Spinal cord (tissue), 10 donors: ENCODE results near the gene EEPD1. TPM values are rescaled to one million over a fixed set of nuclear protein-coding genes. Genes with fewer than 3 reads are reported as not detected.
A peak's percentile ranks its signal among the peaks of the same experiment; 100 is the strongest.
"Not testable (repeated sequence)": the region's sequence is repeated elsewhere in the genome, so short reads cannot be mapped to it uniquely, and the experiment has no call there.

Experiments
- DNase-seq, 6 donors: peaks; one replicate each; pipeline versions ENCODE4 v3.0.0 to v3.0.0-alpha.2; 2013 to 2015; ENCODE audit warnings: low spot score in 6 of 6, low read depth in 4 of 6
- H3K27ac ChIP-seq: one replicate; pipeline ENCODE4 v1.5.1; 2013; ENCODE audit warnings: low read depth, low read length, control low read depth
- H3K27me3 ChIP-seq: one replicate; pipeline ENCODE4 v1.6.1; 2013; ENCODE audit warnings: low read length; ENCODE audit not compliant: control insufficient read depth, insufficient read depth
- H3K36me3 ChIP-seq: one replicate; pipeline ENCODE4 v1.6.1; 2013; ENCODE audit warnings: low read length; ENCODE audit not compliant: control insufficient read depth, insufficient read depth
- H3K4me1 ChIP-seq: one replicate; pipeline ENCODE4 v1.6.1; 2013; ENCODE audit warnings: low read length; ENCODE audit not compliant: control insufficient read depth, insufficient read depth
- H3K4me3 ChIP-seq: one replicate; pipeline ENCODE4 v1.5.1; 2013; ENCODE audit warnings: low read depth, low read length, control low read depth
- H3K9me3 ChIP-seq: one replicate; pipeline ENCODE4 v1.6.1; 2013; ENCODE audit warnings: low read length; ENCODE audit not compliant: control insufficient read depth, insufficient read depth
- WGBS: methylation state at CpG from one replicate; pipeline ENCODE4 v1.1.5; 2013; ENCODE audit warnings: missing lambda C conversion rate; ENCODE audit not compliant: insufficient coverage; 5-methylcytosine and 5-hydroxymethylcytosine counted together
- polyA plus RNA-seq, 2 donors: library from polyadenylated mRNA; unstranded; fragments of 120-200 nt; gene quantifications; one replicate each; pipeline ENCODE4 v1.2.1, GENCODE V29; 2013; ENCODE audit not compliant: insufficient read length in 2 of 2
- total RNA-seq, 2 donors: library from RNA; depleted of rRNA in 1 of 2; stranded (reverse); fragments of 120-200 nt in 1 of 2; fragments of >200 nt in 1 of 2; gene quantifications; one replicate each; pipeline versions ENCODE4 v1.2.3 to v1.2.4, GENCODE V29; 2013 to 2014
- donor health status: healthy.

Gene EEPD1
- total and polyA plus RNA-seq, 4 donors = 25.8 to 55.8 (median 41.8) TPM

GRCh38 chr7:36115448-36116321, 37.4 kb upstream of the EEPD1 start:
- H3K36me3 ChIP-seq = no peaks in the 10 kb centered on the region
- H3K9me3 ChIP-seq = no peaks in the 10 kb centered on the region
- H3K27ac ChIP-seq = no peak overlapping the region
- peaks cover 7% of the 10 kb centered on the region for H3K4me1 ChIP-seq
- DNase-seq = peak in 2 of 6 donors; percentile 33 to 41
- no peaks in the 10 kb centered on the region for H3K27me3 ChIP-seq
- no peak overlapping the region for H3K4me3 ChIP-seq
- 80% methylated on average over 7 of the region's 9 CpGs for WGBS

DNA sequence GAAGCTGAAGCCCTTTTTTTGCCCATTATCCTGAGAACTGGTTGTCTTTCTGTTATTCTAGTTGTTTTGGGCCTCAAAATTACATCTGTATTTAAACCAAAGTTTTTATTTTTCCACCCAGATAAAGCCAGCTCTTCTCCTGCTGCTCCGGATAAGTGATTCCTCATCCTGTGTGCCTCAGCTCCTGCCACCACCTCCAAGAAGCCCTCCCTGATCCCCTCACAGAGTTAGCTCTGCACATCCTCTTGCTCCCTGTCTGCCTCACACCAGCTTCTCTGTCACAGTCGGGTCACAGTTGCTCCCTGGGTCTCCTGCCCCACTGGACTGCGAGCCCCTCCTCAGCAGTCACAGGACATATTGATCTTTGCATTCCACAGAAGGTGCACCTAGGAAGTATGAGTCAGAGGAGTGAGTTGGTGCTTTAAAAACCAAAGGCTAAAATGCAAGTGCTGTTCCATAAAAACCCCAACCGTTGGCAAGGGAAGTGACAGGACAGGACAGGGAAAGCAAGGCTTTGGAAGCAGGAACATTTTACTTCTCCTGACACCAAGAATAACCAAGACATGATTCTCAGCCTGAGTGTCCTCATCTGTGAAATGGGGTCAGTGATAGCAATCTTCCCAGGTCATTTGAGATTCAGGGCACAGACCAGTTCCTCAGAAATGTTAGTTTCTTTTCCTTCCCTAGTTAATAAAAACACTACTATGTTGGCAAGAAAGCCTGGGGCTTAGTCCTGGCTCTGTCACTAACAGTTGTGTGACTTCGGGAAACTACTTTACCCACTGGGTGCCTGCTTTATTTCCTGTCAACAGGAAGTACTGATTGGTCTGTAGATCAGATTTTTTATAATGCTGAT, 36.5 kb upstream of the EEPD1 start:
- Histone ChIP-seq H3K4me1 (peaks cover 7% of the 10 kb centered on the region), H3K27me3 (no peaks in the 10 kb centered on the region), H3K4me3 (no peak overlapping the region), H3K27ac (no peak overlapping the region), H3K36me3 (no peaks in the 10 kb centered on the region), H3K9me3 (no peaks in the 10 kb centered on the region)
- DNase-seq = no peak
- WGBS = 66% methylated on average over 3 of the region's 5 CpGs

DNA sequence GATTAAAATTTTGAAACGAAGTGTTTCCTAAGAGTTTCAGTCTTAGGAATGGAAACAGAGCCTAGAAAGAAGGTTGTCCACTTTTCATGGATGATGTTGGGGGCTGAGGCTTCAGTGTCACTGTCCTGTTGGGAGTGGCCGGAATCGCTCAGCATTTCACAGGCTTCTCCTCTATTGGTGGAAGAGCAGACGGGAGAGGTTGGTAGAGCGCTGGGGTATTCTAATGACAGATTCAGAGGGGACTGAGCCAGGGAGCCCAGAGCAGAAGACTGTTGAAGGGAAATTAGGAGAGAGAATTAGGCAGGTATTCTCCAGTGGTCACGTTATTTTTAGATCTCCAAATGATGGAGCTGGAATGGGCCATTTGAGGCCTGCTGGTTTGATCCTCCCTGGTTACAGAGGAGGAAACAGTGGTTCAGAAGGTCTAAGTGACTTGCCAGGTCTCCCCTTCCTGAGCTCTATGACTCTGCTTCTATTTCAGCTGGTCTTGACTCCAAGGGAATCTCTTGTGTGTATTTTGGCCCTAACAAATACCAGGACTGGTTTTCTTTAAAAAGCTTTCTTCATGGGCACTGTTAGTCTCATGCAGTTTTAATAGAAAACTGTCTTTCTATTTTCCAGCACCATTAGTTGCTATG, 35.7 kb upstream of the EEPD1 start:
- Histone ChIP-seq H3K27me3 (no peaks in the 10 kb centered on the region), H3K27ac (no peak overlapping the region), H3K36me3 (no peaks in the 10 kb centered on the region), H3K9me3 (no peaks in the 10 kb centered on the region), H3K4me1 (peaks cover 7% of the 10 kb centered on the region), H3K4me3 (no peak overlapping the region)
- no peak for DNase-seq
- WGBS = 83% methylated on average over 6 of the region's 6 CpGs

DNA sequence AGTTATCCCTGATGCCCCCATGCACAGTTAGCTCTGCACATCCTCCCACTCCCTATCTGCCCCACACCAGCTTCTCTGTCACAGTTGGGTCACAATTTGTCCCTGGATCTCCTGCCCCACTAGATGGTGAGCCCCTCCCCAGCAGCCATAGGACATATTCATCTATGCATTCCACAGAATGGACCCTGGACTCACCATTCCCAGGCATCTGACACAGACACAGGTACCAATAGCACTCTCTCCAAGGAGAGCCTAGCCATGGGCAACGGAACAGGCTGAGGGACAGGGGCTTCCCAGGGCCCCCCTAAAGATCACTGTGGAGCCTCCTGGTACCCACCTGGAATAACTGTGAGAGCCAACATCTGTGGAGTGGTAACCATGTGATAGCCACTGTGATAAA, 34.7 kb upstream of the EEPD1 start:
- no peaks in the 10 kb centered on the region for H3K36me3 ChIP-seq
- WGBS = 100% methylated on average over 1 of the region's 1 CpG
- H3K9me3 ChIP-seq = no peaks in the 10 kb centered on the region
- no peak overlapping the region for H3K27ac ChIP-seq
- peaks cover 7% of the 10 kb centered on the region for H3K4me1 ChIP-seq
- no peak for DNase-seq
- no peaks in the 10 kb centered on the region for H3K27me3 ChIP-seq
- no peak overlapping the region for H3K4me3 ChIP-seq

DNA sequence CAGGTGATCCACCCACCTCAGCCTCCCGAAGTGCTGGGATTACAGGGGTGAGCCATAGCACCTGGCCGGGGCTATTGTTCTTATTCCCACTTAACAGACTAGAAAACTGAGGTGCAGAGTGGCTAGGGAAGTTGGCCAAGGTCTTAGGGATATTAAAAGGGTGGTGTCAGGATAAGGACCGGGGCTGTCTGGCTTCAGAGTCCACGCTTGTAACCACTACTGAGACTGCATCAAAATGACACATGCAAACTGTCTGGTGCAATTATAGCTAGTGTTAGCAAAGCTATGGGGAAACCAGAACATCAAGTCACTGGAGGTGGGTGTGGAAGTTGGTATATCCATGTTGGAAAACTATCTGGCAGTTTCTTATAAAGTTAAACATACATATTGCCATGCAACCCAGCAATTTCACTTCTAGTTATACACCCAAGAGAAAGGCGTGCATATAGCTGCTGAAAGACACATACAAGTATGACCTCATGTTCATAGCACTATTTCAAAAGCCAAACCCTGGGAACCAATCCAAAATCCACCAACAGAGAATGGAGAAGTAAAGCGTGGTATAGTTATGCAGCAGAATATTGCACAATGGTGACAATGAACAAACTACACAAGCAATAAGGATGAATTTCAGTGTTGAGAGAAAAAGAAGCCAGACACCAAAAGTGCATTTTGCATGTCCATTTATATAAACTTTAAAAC, 33.9 kb upstream of the EEPD1 start:
- H3K9me3 ChIP-seq = no peaks in the 10 kb centered on the region
- H3K27ac ChIP-seq = no peak overlapping the region
- H3K4me3 ChIP-seq = no peak overlapping the region
- H3K36me3 ChIP-seq = no peaks in the 10 kb centered on the region
- DNase-seq = peak in 1 of 6 donors; percentile 46
- no peaks in the 10 kb centered on the region for H3K27me3 ChIP-seq
- WGBS = 100% methylated on average over 1 of the region's 6 CpGs
- peaks cover 7% of the 10 kb centered on the region for H3K4me1 ChIP-seq

GRCh38 chr7:36119983-36120646, 32.9 kb upstream of the EEPD1 start:
- H3K36me3 ChIP-seq, DNase-seq, H3K27ac ChIP-seq, H3K9me3 ChIP-seq, H3K4me1 ChIP-seq, H3K4me3 ChIP-seq, H3K27me3 ChIP-seq: not testable (repeated sequence)
- WGBS = 97% methylated on average over 9 of the region's 13 CpGs

GRCh38 chr7:36125630-36126029, 27.4 kb upstream of the EEPD1 start:
- H3K4me1 ChIP-seq = peaks cover 10% of the 10 kb centered on the region
- H3K27me3 ChIP-seq, H3K4me3 ChIP-seq, DNase-seq, H3K36me3 ChIP-seq, H3K9me3 ChIP-seq, H3K27ac ChIP-seq: not testable (repeated sequence)
- WGBS = no CpG with 5 or more reads among the region's 2 CpGs

DNA sequence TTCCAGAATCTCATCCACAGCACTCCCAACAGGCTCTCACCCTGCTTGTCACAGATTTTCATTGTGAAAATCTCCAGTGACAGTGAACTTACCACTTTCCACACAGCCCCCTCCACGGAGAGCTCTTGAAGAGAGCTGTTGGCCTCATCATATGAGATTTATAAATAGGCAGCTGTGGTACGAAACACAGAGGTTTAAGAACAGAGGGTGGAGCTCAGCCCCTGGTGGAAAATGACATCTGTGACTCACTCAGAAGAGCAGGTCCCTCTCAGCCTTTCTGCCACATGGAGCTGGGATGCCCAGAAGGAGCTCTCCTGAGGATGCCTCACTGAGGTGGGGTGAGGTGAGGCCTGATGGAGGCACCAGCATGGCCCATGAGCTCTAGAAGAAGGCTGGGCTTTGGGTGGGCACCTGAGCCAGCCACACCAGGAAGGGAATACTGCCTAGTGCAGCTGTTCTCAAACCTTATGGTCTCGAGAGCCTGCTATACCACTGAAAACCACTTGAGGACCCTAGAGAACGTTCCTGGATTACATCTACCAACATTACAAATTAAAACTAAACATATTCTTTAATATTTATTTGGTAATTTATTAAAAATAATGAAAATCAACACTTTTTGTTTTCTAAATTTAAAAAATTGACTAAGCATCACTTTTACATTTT, 25.8 kb upstream of the EEPD1 start:
- WGBS = 100% methylated on average over 1 of the region's 4 CpGs
- no peak for DNase-seq
- H3K4me1 ChIP-seq = peaks cover 11% of the 10 kb centered on the region
- no peak overlapping the region for H3K27ac ChIP-seq
- H3K9me3 ChIP-seq = no peaks in the 10 kb centered on the region
- H3K4me3 ChIP-seq = no peak overlapping the region
- no peaks in the 10 kb centered on the region for H3K27me3 ChIP-seq
- no peaks in the 10 kb centered on the region for H3K36me3 ChIP-seq
